ENCODE results near the gene DLG3.
"Not testable (repeated sequence)": the region's sequence is repeated elsewhere in the genome, so short reads cannot be mapped to it uniquely, and the experiment has no call there.

The DLG3 gene

GRCh38 chrX:70476934-70477733, 32.5 kb downstream of the DLG3 start:
- no peak for DNase-seq (ENCODE audit: low spot score)

- DNase-seq (ENCODE audit: low spot score): no peak
Observed at GRCh38 chrX:70477734-70478075, 33.1 kb downstream of the DLG3 start.

GRCh38 chrX:70478526-70479245, 34.1 kb downstream of the DLG3 start:
- DNase-seq (ENCODE audit: low spot score): no peak

DNA sequence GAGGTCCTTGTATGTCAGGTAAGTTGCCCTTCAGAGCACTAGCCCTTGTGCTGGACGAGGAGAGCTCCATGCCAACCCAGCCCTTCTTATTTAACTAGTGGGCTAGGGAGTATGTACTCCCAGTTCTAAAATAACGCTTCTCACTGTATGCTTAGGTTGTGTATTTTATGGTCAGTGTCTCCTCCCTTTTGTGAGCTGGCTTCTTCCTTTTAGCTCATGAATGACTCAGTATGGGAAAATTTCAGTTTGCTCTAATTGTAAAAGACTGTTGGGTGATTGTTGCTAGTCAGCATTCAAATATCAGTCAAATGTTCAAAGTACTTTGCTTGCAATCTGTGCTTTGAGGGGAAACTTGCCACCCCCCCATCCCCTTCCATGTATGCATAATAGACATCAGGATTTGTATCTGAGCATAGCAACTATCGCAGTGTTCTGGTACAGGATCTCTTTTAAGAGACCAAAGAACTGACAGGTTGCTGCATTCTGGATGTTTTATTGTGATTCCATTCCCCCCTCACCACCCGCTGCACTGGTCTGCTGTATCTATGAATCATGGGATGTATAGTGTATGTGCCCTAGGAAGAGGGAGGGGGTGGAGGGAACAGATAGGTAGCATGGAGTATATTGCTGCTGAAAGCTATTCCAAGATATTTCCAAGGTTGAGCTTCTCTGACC, 34.7 kb downstream of the DLG3 start:
- DNase-seq (ENCODE audit: low spot score): peak; percentile 10

GRCh38 chrX:70479922-70480659, 35.5 kb downstream of the DLG3 start:
- DNase-seq (ENCODE audit: low spot score): no peak

- DNase-seq (ENCODE audit: low spot score): no peak
Observed at GRCh38 chrX:70480660-70481018, 36.0 kb downstream of the DLG3 start.

- DNase-seq (ENCODE audit: low spot score): no peak
Observed at GRCh38 chrX:70481471-70482270, 37.0 kb downstream of the DLG3 start.

- no peak for DNase-seq (ENCODE audit: low spot score)
Observed at GRCh38 chrX:70482300-70482699, 37.7 kb downstream of the DLG3 start.

GRCh38 chrX:70485466-70485865, 40.8 kb downstream of the DLG3 start:
- no peak for DNase-seq (ENCODE audit: low spot score)

- no peak for DNase-seq (ENCODE audit: low spot score)
Observed at GRCh38 chrX:70488856-70489255, 44.2 kb downstream of the DLG3 start.

DNA sequence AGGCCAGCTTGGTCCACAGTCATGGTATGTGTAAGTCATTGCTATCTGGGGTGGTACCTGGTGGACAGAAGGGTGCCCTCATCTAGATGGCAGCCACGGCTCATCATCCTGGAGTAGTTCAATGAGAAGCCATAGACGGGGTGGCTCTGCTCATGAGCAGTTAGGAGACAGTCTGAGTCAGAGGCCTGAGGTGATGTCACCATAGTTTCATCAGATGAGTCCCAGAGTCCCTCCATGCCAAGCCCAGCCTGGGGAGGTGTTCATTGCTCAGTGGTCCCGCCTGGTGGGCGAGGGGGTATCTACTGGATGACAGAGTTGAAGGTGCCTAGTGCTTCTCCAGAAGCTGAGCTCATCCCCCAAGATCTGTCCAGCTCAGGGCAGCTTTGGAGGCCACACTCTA, 49.8 kb downstream of the DLG3 start:
- no peak for DNase-seq (ENCODE audit: low spot score)

- DNase-seq (ENCODE audit: low spot score): no peak
Observed at GRCh38 chrX:70496491-70496890, 51.9 kb downstream of the DLG3 start.

- DNase-seq (ENCODE audit: low spot score): no peak
Observed at GRCh38 chrX:70497026-70497425, 52.4 kb downstream of the DLG3 start.

DNA sequence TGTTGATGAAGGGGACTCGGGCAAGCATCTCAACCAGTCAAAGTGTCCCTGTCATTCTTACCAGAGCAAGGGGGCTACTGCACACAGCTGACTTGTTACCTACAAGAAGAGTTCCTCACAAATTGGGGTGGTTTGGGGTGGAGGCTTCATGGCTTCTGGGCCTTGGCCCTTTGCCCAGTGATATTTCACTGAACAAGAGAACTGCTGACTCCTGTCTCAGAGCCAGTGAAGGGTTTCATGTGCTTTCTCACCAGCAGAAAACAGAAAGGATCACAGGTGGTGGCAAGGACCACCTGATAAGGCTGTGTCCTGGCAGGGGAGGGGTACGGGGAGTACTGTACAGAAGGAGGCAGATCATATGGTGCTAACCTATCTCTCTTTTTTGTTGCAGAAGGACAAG, 53.5 kb downstream of the DLG3 start:
- DNase-seq (ENCODE audit: low spot score): no peak

DNA sequence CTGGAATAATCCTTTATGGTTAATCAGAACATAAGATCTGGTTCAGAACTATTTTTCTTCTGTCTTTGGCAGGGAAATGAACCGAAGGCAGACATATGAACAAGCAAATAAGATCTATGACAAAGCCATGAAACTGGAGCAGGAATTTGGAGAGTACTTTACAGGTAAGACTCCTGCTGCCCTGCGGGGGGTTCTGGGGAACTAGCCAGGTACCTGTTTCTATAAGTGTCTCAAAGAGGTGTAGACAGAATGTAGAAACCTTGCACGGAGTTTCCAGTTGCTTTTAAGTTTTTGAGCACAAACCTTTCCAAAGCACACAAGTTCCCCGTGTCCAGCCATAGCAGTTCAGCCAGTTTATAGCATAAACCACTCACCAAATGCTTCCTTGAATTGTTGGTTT, 56.2 kb downstream of the DLG3 start:
- no peak for DNase-seq (ENCODE audit: low spot score)

DNA sequence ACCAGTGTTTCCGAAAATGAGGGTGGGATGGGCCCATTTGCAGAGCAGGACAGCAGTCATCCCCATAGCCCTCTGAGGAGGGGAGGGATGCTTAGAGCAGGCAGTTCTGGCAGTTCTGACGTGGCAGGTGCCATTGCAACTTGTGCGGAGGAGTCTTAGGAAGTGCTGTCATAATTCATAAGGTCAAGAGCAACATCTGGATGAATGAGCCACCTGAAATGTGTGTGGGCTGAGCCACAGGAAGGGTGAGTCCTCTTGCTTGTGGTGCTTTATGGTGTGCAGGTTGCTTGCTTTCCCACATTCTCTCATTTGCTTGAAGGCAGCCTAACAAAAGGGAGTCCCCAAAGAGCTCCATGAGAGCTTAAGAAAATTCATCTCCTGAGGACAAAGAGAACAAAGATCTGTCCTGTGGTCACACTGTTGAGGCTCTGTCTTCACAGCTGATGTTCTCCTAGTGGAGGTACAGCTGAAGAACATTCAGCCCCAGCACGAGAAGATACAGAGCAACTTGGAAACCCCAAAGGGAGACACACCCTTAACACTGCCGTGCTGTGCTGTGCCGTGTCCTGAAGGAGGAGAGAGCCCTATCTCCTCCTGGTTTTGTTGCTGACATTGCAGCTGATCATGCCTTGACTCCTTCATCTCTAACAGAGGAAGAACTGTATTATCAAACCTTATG, 60.3 kb downstream of the DLG3 start:
- no peak for DNase-seq (ENCODE audit: low spot score)

- DNase-seq (ENCODE audit: low spot score): no peak
Observed at GRCh38 chrX:70505451-70505841, 60.8 kb downstream of the DLG3 start.

GRCh38 chrX:70508296-70508911, 63.8 kb downstream of the DLG3 start:
- DNase-seq (ENCODE audit: low spot score): peak; percentile 34

GRCh38 chrX:70509078-70509477, 64.4 kb downstream of the DLG3 start:
- no peak for DNase-seq (ENCODE audit: low spot score)

- DNase-seq (ENCODE audit: low spot score): not testable (repeated sequence)
Observed at GRCh38 chrX:70515270-70515669, 70.6 kb downstream of the DLG3 start.

- DNase-seq (ENCODE audit: low spot score): not testable (repeated sequence)
Observed at GRCh38 chrX:70515692-70516091, 71.1 kb downstream of the DLG3 start.

All from kidney capillary endothelial cell (primary cell).